Muscle layer of duodenum (tissue), 2 donors: ENCODE measurements around the gene PARD6B.
A peak's percentile ranks its signal among the peaks of the same experiment; 100 is the strongest.
"Not testable (repeated sequence)": the region's sequence is repeated elsewhere in the genome, so short reads cannot be mapped to it uniquely, and the experiment has no call there.

ENCODE experiments used
- H3K27ac ChIP-seq: one replicate; pipeline ENCODE4 v1.7.0; 2013; ENCODE audit warnings: mild to moderate bottlenecking, low read length
- H3K27me3 ChIP-seq: one replicate; pipeline ENCODE4 v1.7.0; 2013; ENCODE audit warnings: low read depth, mild to moderate bottlenecking, control low read depth, low read length
- H3K36me3 ChIP-seq, 2 donors: one replicate each; pipeline ENCODE4 v1.7.0; 2013; ENCODE audit warnings: low read length in 2 of 2, control low read depth in 1 of 2, mild to moderate bottlenecking in 1 of 2; ENCODE audit not compliant: insufficient read depth in 2 of 2, control insufficient read depth in 1 of 2
- H3K4me1 ChIP-seq, 2 donors: one replicate each; pipeline ENCODE4 v1.7.0; 2013; ENCODE audit warnings: low read length in 2 of 2, mild to moderate bottlenecking in 2 of 2, control low read depth in 1 of 2, moderate library complexity in 1 of 2; ENCODE audit not compliant: insufficient read depth in 2 of 2, control insufficient read depth in 1 of 2
- H3K4me3 ChIP-seq, 2 donors: one replicate each; pipeline ENCODE4 v1.7.0; 2013; ENCODE audit warnings: low read length in 2 of 2, low read depth in 1 of 2, mild to moderate bottlenecking in 1 of 2
- H3K9me3 ChIP-seq, 2 donors: one replicate each; pipeline ENCODE4 v1.7.0; 2013; ENCODE audit warnings: low read length in 2 of 2, control low read depth in 1 of 2, mild to moderate bottlenecking in 1 of 2; ENCODE audit not compliant: control insufficient read depth in 1 of 2
- donor health status: healthy.

PARD6B gene

DNA sequence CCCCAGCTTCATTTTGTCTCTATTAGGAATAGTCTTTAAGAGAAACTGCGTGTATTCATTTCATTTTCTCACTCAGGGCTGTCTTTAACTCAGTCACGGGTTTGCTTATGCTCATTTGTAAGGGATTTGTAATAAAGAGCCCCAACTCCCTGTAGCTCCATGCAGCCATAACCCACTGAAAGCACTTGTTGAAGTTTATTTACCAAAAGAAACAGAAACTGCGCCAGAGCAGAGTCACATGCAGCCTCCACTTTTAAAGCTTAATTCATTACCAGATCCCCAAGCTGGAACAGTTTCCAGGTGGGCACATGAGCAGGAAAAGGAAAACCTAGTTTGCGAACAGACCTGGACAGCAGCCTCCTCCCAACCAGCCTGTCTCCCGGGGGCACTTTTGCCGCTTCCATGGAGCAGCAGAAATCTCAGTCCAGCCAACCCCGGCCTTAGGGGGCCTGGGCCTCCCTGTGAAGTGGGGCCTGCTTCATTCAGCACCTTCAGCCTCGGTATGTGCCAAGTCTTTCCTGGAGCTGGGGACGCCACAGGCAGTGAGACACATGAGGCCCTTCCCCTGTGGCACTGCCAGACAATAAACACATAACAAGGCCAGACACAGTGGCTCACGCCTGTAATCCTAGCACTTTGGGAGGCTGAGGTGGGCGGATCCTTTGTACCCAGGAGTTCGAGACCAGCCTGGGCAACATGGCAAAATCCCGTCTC is 68.0 kb downstream of the PARD6B start:
- Histone ChIP-seq H3K9me3 (no peaks in the 10 kb centered on the region), H3K4me3 (no peak overlapping the region), H3K4me1 (peaks cover 0 to 9% of the 10 kb centered on the region in 2 donors), H3K27ac (peak overlapping the region; percentile 45), H3K36me3 (no peaks in the 10 kb centered on the region), H3K27me3 (no peaks in the 10 kb centered on the region)

DNA sequence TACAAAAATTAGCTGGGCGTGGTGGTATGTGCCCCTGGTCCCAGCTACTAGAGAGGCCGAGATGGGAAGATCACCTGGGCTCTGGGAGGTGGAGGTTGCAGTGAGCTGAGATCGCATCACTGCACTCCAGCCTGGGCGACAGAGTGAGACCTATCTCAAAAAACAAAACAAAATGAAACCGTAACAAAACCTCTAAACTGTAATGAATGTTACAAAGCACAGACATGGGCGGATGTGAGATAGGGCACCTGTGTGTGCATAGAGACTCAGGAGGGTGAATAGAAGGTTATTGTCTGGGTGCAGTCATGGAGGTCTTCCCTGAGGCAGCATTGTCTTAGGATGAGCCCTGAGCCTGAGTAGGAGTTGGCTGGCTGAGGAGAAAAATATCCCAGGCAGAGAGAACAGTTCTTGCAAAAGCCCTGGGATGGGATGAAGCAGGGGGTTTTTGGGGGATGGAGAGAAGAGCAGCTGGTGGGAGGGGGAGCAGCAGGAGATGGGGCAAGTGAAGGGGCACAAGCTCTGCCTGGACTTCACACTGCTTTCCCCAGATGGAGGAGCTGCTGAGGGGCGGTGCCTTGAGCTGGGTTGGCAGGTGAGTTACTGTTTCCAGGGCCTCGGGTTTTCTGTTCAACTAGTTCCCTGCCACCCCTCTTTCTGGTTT is 68.6 kb downstream of the PARD6B start:
- peaks cover 0 to 6% of the 10 kb centered on the region in 2 donors for H3K4me1 ChIP-seq
- H3K27me3 ChIP-seq: no peaks in the 10 kb centered on the region
- H3K36me3 ChIP-seq: no peaks in the 10 kb centered on the region
- H3K27ac ChIP-seq: no peak overlapping the region
- H3K4me3 ChIP-seq: no peak overlapping the region
- H3K9me3 ChIP-seq: no peaks in the 10 kb centered on the region

DNA sequence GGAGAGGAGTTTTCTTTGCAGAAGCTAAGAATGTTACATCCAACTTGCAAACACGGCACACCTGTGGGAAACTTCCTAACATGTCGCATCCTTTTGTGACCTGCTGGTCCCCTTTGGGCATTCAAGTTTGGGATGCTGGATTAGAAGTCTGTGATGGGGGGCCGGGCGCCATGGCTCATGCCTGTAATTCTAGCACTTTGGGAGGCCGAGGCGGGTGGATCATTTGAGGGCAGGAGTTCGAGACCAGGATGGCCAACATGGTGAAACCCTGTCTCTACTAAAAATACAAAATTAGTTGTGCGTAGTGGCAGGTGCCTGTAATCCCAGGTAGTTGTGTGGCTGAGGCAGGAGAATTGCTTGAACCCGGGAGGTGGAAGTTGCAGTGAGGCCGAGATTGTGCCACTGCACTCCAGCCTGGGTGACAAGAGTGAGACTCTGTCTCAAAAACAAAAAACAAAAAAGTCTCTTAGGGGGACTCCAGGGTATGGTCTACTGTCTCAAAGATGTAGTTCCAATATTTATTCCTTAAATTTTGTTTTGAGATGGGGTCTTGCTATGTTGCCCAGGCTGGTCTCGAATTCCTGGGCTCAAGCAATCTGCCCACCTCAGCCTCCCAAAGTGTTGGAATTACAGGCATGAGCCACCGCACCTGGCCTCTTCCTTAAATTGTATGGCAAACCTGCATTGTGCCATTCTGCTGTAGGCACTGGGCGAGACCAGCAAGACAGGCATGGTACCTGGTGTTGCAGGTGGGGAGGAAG is 69.8 kb downstream of the PARD6B start:
- H3K4me1 ChIP-seq, H3K9me3 ChIP-seq, H3K27me3 ChIP-seq, H3K27ac ChIP-seq, H3K36me3 ChIP-seq, H3K4me3 ChIP-seq: not testable (repeated sequence)

DNA sequence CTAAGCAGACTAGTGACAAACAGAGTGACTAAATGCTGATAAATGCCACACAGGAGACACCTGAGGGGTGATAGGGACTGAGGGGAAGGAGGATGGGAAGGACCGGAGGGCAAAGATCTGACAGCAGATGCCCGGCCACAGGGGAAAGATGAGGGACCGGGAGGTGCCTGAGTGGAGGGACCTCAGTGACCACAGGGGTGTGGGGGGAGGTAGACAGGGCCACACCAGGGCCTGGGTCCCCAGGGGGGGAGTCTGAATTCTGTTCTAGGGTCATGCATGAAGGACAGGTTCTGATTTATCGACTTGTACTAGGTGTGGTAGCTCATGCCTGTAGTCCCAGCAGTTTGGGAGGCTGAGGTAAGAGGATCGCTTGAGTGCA is 70.4 kb downstream of the PARD6B start:
- no peak overlapping the region for H3K4me3 ChIP-seq
- H3K36me3 ChIP-seq: no peaks in the 10 kb centered on the region
- H3K9me3 ChIP-seq: no peaks in the 10 kb centered on the region
- no peaks in the 10 kb centered on the region for H3K27me3 ChIP-seq
- no peak overlapping the region for H3K27ac ChIP-seq
- H3K4me1 ChIP-seq: no peaks in the 10 kb centered on the region

DNA sequence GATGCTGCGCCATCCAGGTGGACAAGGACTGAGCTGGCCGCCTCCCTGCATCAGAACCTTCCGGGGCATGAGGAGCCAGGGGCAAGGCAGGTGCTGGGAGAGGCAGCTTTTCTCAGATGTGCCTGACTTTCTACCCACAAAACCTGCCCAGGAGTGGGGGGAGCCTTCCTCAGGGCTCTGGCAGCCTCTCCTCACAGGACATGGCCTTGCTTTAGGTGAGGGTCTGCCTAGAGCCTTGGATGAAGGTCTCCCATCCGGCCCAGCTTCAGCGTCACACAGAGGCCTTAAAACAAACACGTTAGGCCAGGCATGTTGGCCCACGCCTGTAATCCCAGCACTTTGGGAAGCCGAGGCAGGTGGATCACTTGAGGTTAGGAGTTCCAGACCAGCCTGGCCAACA is 70.9 kb downstream of the PARD6B start:
- no peaks in the 10 kb centered on the region for H3K9me3 ChIP-seq
- H3K27me3 ChIP-seq: no peaks in the 10 kb centered on the region
- H3K36me3 ChIP-seq: no peaks in the 10 kb centered on the region
- H3K27ac ChIP-seq: no peak overlapping the region
- H3K4me1 ChIP-seq: no peaks in the 10 kb centered on the region
- no peak overlapping the region for H3K4me3 ChIP-seq

DNA sequence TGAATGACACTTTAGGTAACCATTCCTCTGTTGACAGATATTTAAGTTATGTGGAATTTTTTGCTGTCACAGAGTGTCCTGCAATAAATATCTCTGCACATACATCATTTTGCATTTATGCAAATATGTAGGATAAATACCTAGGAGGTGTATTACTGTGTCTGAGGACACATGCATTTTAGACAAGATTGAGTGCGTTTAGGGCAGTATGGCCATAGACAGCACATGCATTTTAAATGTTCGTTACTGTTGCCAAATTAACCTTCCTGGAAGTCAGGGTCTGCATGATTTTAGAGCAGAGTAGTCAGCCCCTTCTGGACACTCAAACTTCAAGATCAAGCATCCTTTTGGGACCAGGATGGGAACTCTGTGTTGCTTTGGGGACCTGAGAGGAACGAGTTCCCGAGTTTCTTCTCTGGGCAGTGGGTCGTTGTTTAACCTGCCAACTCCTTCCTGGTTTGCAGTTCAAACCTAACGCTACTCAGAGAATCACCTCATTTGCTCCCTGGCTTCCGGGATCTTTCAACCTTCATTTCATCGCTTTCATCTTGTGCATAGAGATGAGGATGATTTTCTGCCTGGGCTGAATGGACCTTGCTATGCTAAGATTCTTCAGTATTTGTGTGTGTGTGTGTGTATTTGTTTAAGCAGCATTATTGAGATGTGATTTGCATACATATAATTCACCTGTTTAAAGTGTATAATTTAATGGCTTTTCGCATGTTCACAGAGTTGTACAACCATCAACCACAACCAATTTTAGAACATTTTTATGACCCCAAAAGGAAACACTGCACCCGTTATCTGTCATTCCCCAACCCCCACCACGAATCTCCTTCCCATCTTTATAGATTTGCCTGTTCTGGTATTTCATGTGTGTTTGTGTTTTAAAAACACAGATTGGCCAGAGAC is 73.3 kb downstream of the PARD6B start:
- Histone ChIP-seq H3K4me1 (no peaks in the 10 kb centered on the region), H3K27ac (no peak overlapping the region), H3K36me3 (no peaks in the 10 kb centered on the region)

DNA sequence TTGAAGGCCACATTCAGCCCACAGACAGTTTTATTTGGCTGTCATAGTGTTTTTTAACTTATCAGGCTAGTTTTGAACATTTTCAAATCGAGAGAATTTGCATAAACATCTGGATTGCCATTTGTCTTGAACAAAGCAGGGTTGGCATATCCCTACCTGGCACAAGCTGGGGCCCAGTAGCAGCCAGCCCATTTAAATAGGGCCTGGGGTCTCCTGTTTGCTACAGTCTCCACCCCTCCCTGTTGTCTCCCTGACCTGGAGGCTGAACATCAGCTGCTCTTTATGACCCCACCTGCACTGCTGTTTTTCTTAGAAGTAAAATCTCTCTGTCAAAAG is 73.9 kb downstream of the PARD6B start:
- Histone ChIP-seq H3K27ac (no peak overlapping the region), H3K27me3 (no peaks in the 10 kb centered on the region), H3K9me3 (no peaks in the 10 kb centered on the region), H3K36me3 (no peaks in the 10 kb centered on the region), H3K4me1 (no peaks in the 10 kb centered on the region), H3K4me3 (no peak overlapping the region)

More for the DNA sequence above, 73.3 kb downstream of the PARD6B start:
- Histone ChIP-seq H3K27me3 (no peaks in the 10 kb centered on the region), H3K4me3 (no peak overlapping the region), H3K9me3 (no peaks in the 10 kb centered on the region)

DNA sequence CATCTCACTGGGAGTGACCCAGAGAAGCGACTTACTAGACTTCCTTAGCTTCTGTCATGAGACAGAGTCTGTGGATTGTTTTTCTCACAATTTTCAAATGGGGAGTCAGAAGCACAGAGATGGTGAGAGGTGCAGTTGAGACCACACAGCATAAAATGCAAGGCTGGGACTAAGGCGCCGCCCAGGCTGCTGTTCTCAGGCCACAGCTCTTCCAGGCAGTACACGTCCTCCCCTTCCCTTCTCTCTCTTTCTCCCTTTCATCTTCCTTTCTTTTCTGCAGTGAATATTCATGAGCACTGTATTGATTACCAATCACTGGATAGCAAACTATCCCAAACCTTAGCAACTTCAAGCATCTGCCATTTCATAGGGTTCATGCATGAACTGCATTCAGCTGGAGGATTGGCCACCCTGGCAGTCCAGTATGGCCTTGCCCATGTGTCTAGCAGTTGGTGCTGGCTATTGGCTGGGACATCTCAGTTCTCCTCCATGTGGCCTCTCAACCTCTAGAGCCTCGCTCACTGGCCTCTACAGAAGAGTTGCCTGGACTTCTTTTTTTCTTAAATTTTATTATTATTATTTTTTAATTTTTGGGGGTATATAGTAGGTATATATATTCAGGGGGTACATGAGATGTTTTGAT is 74.9 kb downstream of the PARD6B start:
- Histone ChIP-seq H3K27me3 (no peaks in the 10 kb centered on the region), H3K27ac (no peak overlapping the region), H3K4me1 (no peaks in the 10 kb centered on the region), H3K4me3 (no peak overlapping the region), H3K9me3 (no peaks in the 10 kb centered on the region), H3K36me3 (no peaks in the 10 kb centered on the region)
